H9 (cell line): Measurements from ENCODE around the gene KCNJ14. TPM values are rescaled to one million over a fixed set of nuclear protein-coding genes. Genes with fewer than 3 reads are reported as not detected.

Source experiments
- DNase-seq: peaks from one replicate; pipeline ENCODE4 v3.0.0-alpha.2; 2017
- H2AFZ ChIP-seq: one replicate; pipeline ENCODE4 v1.6.1; 2013; ENCODE audit warnings: mild to moderate bottlenecking, low read length, control low read depth, moderate library complexity
- H2AK5ac ChIP-seq: 2 replicates; pipeline ENCODE4 v1.6.1; 2013; ENCODE audit warnings: low read length, control low read depth, mixed read lengths; ENCODE audit not compliant: insufficient read length
- H2BK120ac ChIP-seq: one replicate; pipeline ENCODE4 v1.6.1; 2013; ENCODE audit warnings: low read depth, mild to moderate bottlenecking, low read length, control low read depth, inconsistent platforms; ENCODE audit not compliant: poor library complexity, severe bottlenecking
- H2BK12ac ChIP-seq: 2 replicates; pipeline ENCODE4 v1.6.1; 2013; ENCODE audit warnings: low read length, control low read depth, mixed read lengths, low read depth; ENCODE audit not compliant: insufficient read length
- H2BK15ac ChIP-seq: 2 replicates; pipeline ENCODE4 v1.6.1; 2013; ENCODE audit warnings: low read depth, low read length, control low read depth
- H2BK20ac ChIP-seq: one replicate; pipeline ENCODE4 v1.6.1; 2013; ENCODE audit warnings: low read depth, mild to moderate bottlenecking, low read length, control low read depth, inconsistent platforms; ENCODE audit not compliant: poor library complexity, severe bottlenecking
- H2BK5ac ChIP-seq: 2 replicates; pipeline ENCODE4 v1.6.1; 2013; ENCODE audit warnings: low read length, control low read depth, mixed read lengths; ENCODE audit not compliant: insufficient read length
- H3K14ac ChIP-seq: 2 replicates; pipeline ENCODE4 v1.6.1; 2013; ENCODE audit warnings: low read length, control low read depth; ENCODE audit not compliant: insufficient read depth
- H3K18ac ChIP-seq: 2 replicates; pipeline ENCODE4 v1.6.1; 2013; ENCODE audit warnings: low read depth, mild to moderate bottlenecking, mixed read lengths, low read length, control low read depth; ENCODE audit not compliant: insufficient read length
- H3K23ac ChIP-seq: 2 replicates; pipeline ENCODE4 v1.6.1; 2013; ENCODE audit warnings: low read length, control low read depth, mixed read lengths, low read depth; ENCODE audit not compliant: insufficient read length
- H3K23me2 ChIP-seq: 2 replicates; pipeline ENCODE4 v1.6.1; 2013; ENCODE audit warnings: low read depth, mild to moderate bottlenecking, mixed read lengths, low read length, control low read depth; ENCODE audit not compliant: insufficient read length, poor library complexity, severe bottlenecking
- H3K27ac ChIP-seq: 2 replicates; pipeline ENCODE4 v1.5.1; 2013; ENCODE audit warnings: low read length, control low read depth, mixed read lengths, low read depth; ENCODE audit not compliant: insufficient read length
- H3K27me3 ChIP-seq: 2 replicates; pipeline ENCODE4 v1.6.1; 2013; ENCODE audit warnings: low read length, control low read depth, inconsistent platforms; ENCODE audit not compliant: insufficient read depth
- H3K4ac ChIP-seq: 2 replicates; pipeline ENCODE4 v1.6.1; 2013; ENCODE audit warnings: low read depth, mild to moderate bottlenecking, control low read depth, inconsistent platforms, low read length, moderate library complexity
- H3K4me1 ChIP-seq: 2 replicates; pipeline ENCODE4 v1.6.1; 2013; ENCODE audit warnings: low read length, control low read depth, inconsistent platforms; ENCODE audit not compliant: insufficient read depth
- H3K4me2 ChIP-seq: 2 replicates; pipeline ENCODE4 v1.6.1; 2013; ENCODE audit warnings: low read length, control low read depth, mixed read lengths; ENCODE audit not compliant: insufficient read length, insufficient read depth
- H3K56ac ChIP-seq: 2 replicates; pipeline ENCODE4 v1.6.1; 2013; ENCODE audit warnings: low read depth, mild to moderate bottlenecking, mixed read lengths, low read length, control low read depth; ENCODE audit not compliant: insufficient read length
- H3K79me1 ChIP-seq: 2 replicates; pipeline ENCODE4 v1.6.1; 2013; ENCODE audit warnings: low read depth, mild to moderate bottlenecking, moderate library complexity, low read length, control low read depth, inconsistent platforms; ENCODE audit not compliant: insufficient read depth, poor library complexity, severe bottlenecking
- H3K79me2 ChIP-seq: 2 replicates; pipeline ENCODE4 v1.6.1; 2013; ENCODE audit warnings: low read length, control low read depth, inconsistent platforms; ENCODE audit not compliant: insufficient read depth
- H3K9ac ChIP-seq: 2 replicates; pipeline ENCODE4 v1.6.1; 2013; ENCODE audit warnings: low read length, control low read depth, mixed read lengths; ENCODE audit not compliant: insufficient read length; ENCODE audit errors: extremely low read depth
- H3K9me3 ChIP-seq: one replicate; pipeline ENCODE4 v1.6.1; 2013; ENCODE audit warnings: low read depth, low read length, inconsistent platforms; ENCODE audit not compliant: control insufficient read depth
- H3T11ph ChIP-seq: one replicate; pipeline ENCODE4 v1.6.1; 2013; ENCODE audit warnings: mild to moderate bottlenecking, low read length, control low read depth, inconsistent platforms
- H4K20me1 ChIP-seq: one replicate; pipeline ENCODE4 v1.6.1; 2013; ENCODE audit not compliant: control insufficient read depth, insufficient read length, insufficient read depth
- H4K5ac ChIP-seq: 2 replicates; pipeline ENCODE4 v1.6.1; 2013; ENCODE audit warnings: low read depth, mild to moderate bottlenecking, mixed read lengths, low read length, control low read depth; ENCODE audit not compliant: insufficient read length
- H4K8ac ChIP-seq: replicated peaks from 2 replicates; pipeline ENCODE4 v1.6.1; 2013; ENCODE audit warnings: low read length, control low read depth, mixed read lengths, low read depth; ENCODE audit not compliant: insufficient read length
- H4K91ac ChIP-seq: 2 replicates; pipeline ENCODE4 v1.6.1; 2013; ENCODE audit warnings: low read depth, mild to moderate bottlenecking, moderate library complexity, mixed read lengths, low read length, control low read depth; ENCODE audit not compliant: insufficient read length
- H3K27ac Mint-ChIP-seq, 3 experiments: 2 replicates in 2 of 3; 3 replicates in 1 of 3; pipeline ENCODE4 v1.8.0; 2020 to 2021; ENCODE audit warnings: mixed read lengths in 3 of 3, mild to moderate bottlenecking in 1 of 3, moderate library complexity in 1 of 3
- H3K27me3 Mint-ChIP-seq: 2 replicates; pipeline ENCODE4 v1.8.0; 2021; ENCODE audit warnings: low read depth, mild to moderate bottlenecking, moderate library complexity, mixed read lengths
- H3K36me3 Mint-ChIP-seq, 3 experiments: 2 replicates in 2 of 3; 3 replicates in 1 of 3; pipeline ENCODE4 v1.8.0; 2020 to 2021; ENCODE audit warnings: low read depth in 3 of 3, mixed read lengths in 3 of 3; ENCODE audit not compliant: insufficient read depth in 1 of 3
- H3K4me1 Mint-ChIP-seq, 2 experiments: 2 replicates each; pipeline ENCODE4 v1.8.0; 2020; ENCODE audit warnings: mixed read lengths in 2 of 2
- H3K4me3 Mint-ChIP-seq, 2 experiments: 2 replicates in 1 of 2; 3 replicates in 1 of 2; pipeline ENCODE4 v1.8.0; 2020 to 2021; ENCODE audit warnings: mild to moderate bottlenecking in 2 of 2, mixed read lengths in 2 of 2, moderate library complexity in 1 of 2
- H3K9me3 Mint-ChIP-seq, 2 experiments: 2 replicates in 1 of 2; 3 replicates in 1 of 2; pipeline ENCODE4 v1.8.0; 2020; ENCODE audit warnings: mild to moderate bottlenecking in 2 of 2, mixed read lengths in 2 of 2, moderate library complexity in 1 of 2
- WGBS: extraction: QIAGEN DNeasy Blood & Tissue Kit; methylation state at CpG from one replicate; pipeline ENCODE4 v1.1.7; 2013; ENCODE audit warnings: missing lambda C conversion rate, low lambda C conversion rate, mixed read lengths; ENCODE audit not compliant: insufficient read length; ENCODE audit errors: extremely low coverage; 5-methylcytosine and 5-hydroxymethylcytosine counted together
- total RNA-seq: library from RNA; stranded (reverse); gene quantifications from 2 replicates; pipeline ENCODE4 v1.2.1, GENCODE V29; 2021
- TF ChIP-seq, protein P1 (sequence below): fragments of 200-600 bp; sonication (generic); conservative IDR thresholded peaks from 3 replicates; pipeline ENCODE4 v1.8.0; 2021; ENCODE audit warnings: antibody characterized with exemption, mild to moderate bottlenecking

The KCNJ14 gene
- total RNA-seq, 1 experiment from 2014 or later: 1.2 TPM

DNA sequence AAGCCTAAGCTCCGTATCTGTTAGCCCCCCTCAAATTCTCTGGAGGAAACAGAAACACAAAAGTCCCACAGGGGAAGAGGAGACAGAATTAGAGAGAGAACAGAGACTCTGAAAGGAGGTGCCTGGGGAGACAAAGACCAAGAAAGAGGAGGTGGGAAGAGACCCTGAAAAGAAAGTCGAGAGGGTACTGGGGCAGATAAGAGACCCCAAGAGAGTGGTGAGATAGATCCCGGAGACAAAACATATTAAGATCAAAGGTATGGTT lies 10.5 kb upstream of the KCNJ14 start:
- H2BK5ac ChIP-seq: no peak overlapping the region
- H3K18ac ChIP-seq: no peak overlapping the region
- H2AK5ac ChIP-seq: no peak overlapping the region
- Mint-ChIP-seq H3K4me3 (peak overlapping the region; percentile 89 to 95), H3K4me1 (peaks cover 13 to 17% of the 10 kb centered on the region in 2 experiments), H3K27ac (peak overlapping the region in 2 of 3 experiments; percentile 90 to 99; a peak in 3 of 7 replicates), H3K27me3 (no peaks in the 10 kb centered on the region), H3K36me3 (peaks cover 28 to 44% (median 30%) of the 10 kb centered on the region in 3 experiments), H3K9me3 (no peaks in the 10 kb centered on the region; a peak in 1 of 5 replicates)
- no peak overlapping the region for H2BK120ac ChIP-seq
- no peak overlapping the region for H3T11ph ChIP-seq
- H2AFZ ChIP-seq: no peak overlapping the region
- no peak for DNase-seq
- no peak overlapping the region for H2BK12ac ChIP-seq
- peak overlapping the region; percentile 85 for H3K4me2 ChIP-seq
- H4K8ac ChIP-seq: no peak overlapping the region
- peaks cover 3% of the 10 kb centered on the region for H3K79me1 ChIP-seq
- H3K56ac ChIP-seq: no peak overlapping the region
- H3K14ac ChIP-seq: no peak overlapping the region
- peaks cover 8% of the 10 kb centered on the region for H3K23me2 ChIP-seq
- H3K9me3 ChIP-seq: no peaks in the 10 kb centered on the region
- H3K9ac ChIP-seq: no peak overlapping the region
- no peak overlapping the region for H4K91ac ChIP-seq
- H3K23ac ChIP-seq: no peak overlapping the region
- no peaks in the 10 kb centered on the region for H4K20me1 ChIP-seq
- 0 out of 2 replicates have a peak, but pooled peaks cover 2% of the 10 kb centered on the region for H3K79me2 ChIP-seq
- TF ChIP-seq, protein P1, sequence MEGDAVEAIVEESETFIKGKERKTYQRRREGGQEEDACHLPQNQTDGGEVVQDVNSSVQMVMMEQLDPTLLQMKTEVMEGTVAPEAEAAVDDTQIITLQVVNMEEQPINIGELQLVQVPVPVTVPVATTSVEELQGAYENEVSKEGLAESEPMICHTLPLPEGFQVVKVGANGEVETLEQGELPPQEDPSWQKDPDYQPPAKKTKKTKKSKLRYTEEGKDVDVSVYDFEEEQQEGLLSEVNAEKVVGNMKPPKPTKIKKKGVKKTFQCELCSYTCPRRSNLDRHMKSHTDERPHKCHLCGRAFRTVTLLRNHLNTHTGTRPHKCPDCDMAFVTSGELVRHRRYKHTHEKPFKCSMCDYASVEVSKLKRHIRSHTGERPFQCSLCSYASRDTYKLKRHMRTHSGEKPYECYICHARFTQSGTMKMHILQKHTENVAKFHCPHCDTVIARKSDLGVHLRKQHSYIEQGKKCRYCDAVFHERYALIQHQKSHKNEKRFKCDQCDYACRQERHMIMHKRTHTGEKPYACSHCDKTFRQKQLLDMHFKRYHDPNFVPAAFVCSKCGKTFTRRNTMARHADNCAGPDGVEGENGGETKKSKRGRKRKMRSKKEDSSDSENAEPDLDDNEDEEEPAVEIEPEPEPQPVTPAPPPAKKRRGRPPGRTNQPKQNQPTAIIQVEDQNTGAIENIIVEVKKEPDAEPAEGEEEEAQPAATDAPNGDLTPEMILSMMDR: no peak
- no CpG with 5 or more reads among the region's 3 CpGs for WGBS
- H3K27ac ChIP-seq: no peak overlapping the region
- no peak overlapping the region for H3K4ac ChIP-seq
- H2BK15ac ChIP-seq: no peak overlapping the region
- H2BK20ac ChIP-seq: no peak overlapping the region
- H3K27me3 ChIP-seq: no peaks in the 10 kb centered on the region
- no peak overlapping the region for H4K5ac ChIP-seq
- peaks cover 2% of the 10 kb centered on the region; the same call in 1 of the 2 replicates for H3K4me1 ChIP-seq
